NB4 (cell line): Measurements from ENCODE around the gene ZNF581.

ENCODE experiments used
- CTCF ChIP-seq: IDR thresholded peaks from one replicate; pipeline ENCODE4 v1.5.1; 2012; ENCODE audit warnings: low read depth, low read length
- POLR2A ChIP-seq: IDR thresholded peaks from 2 replicates; pipeline ENCODE4 v1.6.1; 2011; ENCODE audit warnings: mild to moderate bottlenecking; ENCODE audit not compliant: insufficient read length; ENCODE audit errors: extremely low read depth

DNA sequence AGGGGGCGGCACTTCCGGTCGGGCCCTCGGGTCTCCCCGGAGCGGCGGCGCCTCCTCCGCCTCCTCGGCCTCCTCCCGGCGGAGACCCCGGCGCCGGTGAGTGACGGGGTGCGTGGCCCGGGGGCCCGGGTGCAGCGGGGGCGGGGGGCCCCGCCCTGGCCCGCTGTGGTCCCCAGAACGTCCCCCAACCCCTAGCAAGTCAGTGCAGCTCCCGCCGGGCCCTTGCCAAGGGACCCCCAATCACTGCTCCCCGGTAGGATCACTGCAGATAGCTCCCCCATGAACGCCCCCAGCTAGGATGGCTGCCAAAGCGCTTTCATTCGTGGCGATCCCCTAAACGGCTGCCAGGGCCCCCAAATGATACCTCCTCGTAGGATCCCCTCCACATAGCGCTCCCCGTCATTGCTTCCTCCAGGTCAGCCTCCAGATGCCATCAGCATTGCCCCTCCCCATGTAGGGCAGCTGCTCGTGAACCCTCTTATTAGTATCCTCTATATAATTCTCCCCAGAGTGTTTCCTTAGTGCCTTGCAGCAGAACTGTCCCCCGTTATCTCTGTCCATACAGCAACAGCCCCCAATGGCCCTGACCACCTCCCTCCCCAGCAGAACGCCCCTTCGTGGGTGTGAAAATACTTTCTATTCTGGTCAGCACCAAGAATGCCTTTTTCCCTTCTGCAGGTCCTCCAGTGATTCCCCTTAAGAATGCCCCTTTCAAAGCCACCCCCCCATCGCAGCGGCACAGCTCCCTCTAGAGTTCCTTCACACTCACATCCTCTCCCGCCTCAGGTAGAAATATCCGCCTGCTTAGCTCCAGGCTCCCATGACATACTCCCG lies 37.6 kb upstream of the ZNF581 start, which contains the start of gene ZNF865:
- TF ChIP-seq CTCF (peak; percentile 59), POLR2A (no peak)
